Measurements from ENCODE around the gene BAG2.

The BAG2 gene

GRCh38 chr6:57201718-57202117 lies 29.6 kb downstream of the BAG2 start:
- TF ChIP-seq CTCF (conservative IDR thresholded peaks at IDR 0.05; ENCODE audit: low read length) (no peak), EZH2phosphoT487 (IDR thresholded peaks at IDR 0.05; ENCODE audit: borderline replicate concordance) (no peak)
- Histone ChIP-seq H3K79me2 (ENCODE audit: insufficient read depth, low read length) (peaks cover 3% of the 10 kb centered on the region; the same call in 1 of the 2 replicates), H3K9me2 (replicated peaks; ENCODE audit: low read depth, low read length) (no peaks in the 10 kb centered on the region), H3K4me3 (ENCODE audit: low read length, poor library complexity, severe bottlenecking) (no peak overlapping the region), H3K4me2 (ENCODE audit: low read depth, low read length, poor library complexity, severe bottlenecking) (no peak overlapping the region), H2AFZ (ENCODE audit: low read length) (no peak overlapping the region), H3K9ac (ENCODE audit: low read depth, low read length, poor library complexity, severe bottlenecking) (no peak overlapping the region), H3F3A (ENCODE audit: low read depth) (no peaks in the 10 kb centered on the region), H4K20me1 (ENCODE audit: insufficient read depth, low read length, poor library complexity, severe bottlenecking) (no peaks in the 10 kb centered on the region), H3K27me3 (ENCODE audit: insufficient read depth, low read length, poor library complexity, severe bottlenecking) (no peaks in the 10 kb centered on the region), H3K4me1 (ENCODE audit: insufficient read depth, low read length, poor library complexity, severe bottlenecking) (peaks cover 12% of the 10 kb centered on the region), H3K9me3 (ENCODE audit: insufficient read depth, low read depth, low read length) (no peaks in the 10 kb centered on the region), H3K36me3 (ENCODE audit: insufficient read depth, low read length) (peaks cover 5% of the 10 kb centered on the region; the same call in 1 of the 2 replicates)

- H3K4me1 ChIP-seq (ENCODE audit: insufficient read depth, low read length, poor library complexity, severe bottlenecking) = peaks cover 17% of the 10 kb centered on the region
- TF ChIP-seq CTCF (conservative IDR thresholded peaks at IDR 0.05; ENCODE audit: low read length) = no peak
- no peak for TF ChIP-seq EZH2phosphoT487 (IDR thresholded peaks at IDR 0.05; ENCODE audit: borderline replicate concordance)
- no peak overlapping the region for H3K9ac ChIP-seq (ENCODE audit: low read depth, low read length, poor library complexity, severe bottlenecking)
- H2AFZ ChIP-seq (ENCODE audit: low read length) = no peak overlapping the region
- H3F3A ChIP-seq (ENCODE audit: low read depth) = no peaks in the 10 kb centered on the region
- no peaks in the 10 kb centered on the region for H3K27me3 ChIP-seq (ENCODE audit: insufficient read depth, low read length, poor library complexity, severe bottlenecking)
- no peaks in the 10 kb centered on the region for H4K20me1 ChIP-seq (ENCODE audit: insufficient read depth, low read length, poor library complexity, severe bottlenecking)
- no peaks in the 10 kb centered on the region for H3K9me3 ChIP-seq (ENCODE audit: insufficient read depth, low read depth, low read length)
- peaks cover 5% of the 10 kb centered on the region; the same call in 1 of the 2 replicates for H3K36me3 ChIP-seq (ENCODE audit: insufficient read depth, low read length)
- no peaks in the 10 kb centered on the region for H3K9me2 ChIP-seq (replicated peaks; ENCODE audit: low read depth, low read length)
- H3K4me3 ChIP-seq (ENCODE audit: low read length, poor library complexity, severe bottlenecking) = no peak overlapping the region
- H3K79me2 ChIP-seq (ENCODE audit: insufficient read depth, low read length) = peaks cover 11% of the 10 kb centered on the region; the same call in 1 of the 2 replicates
- H3K4me2 ChIP-seq (ENCODE audit: low read depth, low read length, poor library complexity, severe bottlenecking) = no peak overlapping the region
Observed at GRCh38 chr6:57205550-57206328, 33.6 kb downstream of the BAG2 start.

- no peaks in the 10 kb centered on the region for H3K9me2 ChIP-seq (replicated peaks; ENCODE audit: low read depth, low read length)
- H3K79me2 ChIP-seq (ENCODE audit: insufficient read depth, low read length) = peaks cover 16% of the 10 kb centered on the region; the same call in 1 of the 2 replicates
- no peak overlapping the region for H3K4me2 ChIP-seq (ENCODE audit: low read depth, low read length, poor library complexity, severe bottlenecking)
- H3K4me3 ChIP-seq (ENCODE audit: low read length, poor library complexity, severe bottlenecking) = no peak overlapping the region
- H3K4me1 ChIP-seq (ENCODE audit: insufficient read depth, low read length, poor library complexity, severe bottlenecking) = peaks cover 17% of the 10 kb centered on the region
- no peak for TF ChIP-seq CTCF (conservative IDR thresholded peaks at IDR 0.05; ENCODE audit: low read length)
- TF ChIP-seq EZH2phosphoT487 (IDR thresholded peaks at IDR 0.05; ENCODE audit: borderline replicate concordance) = no peak
- H3F3A ChIP-seq (ENCODE audit: low read depth) = no peaks in the 10 kb centered on the region
- peaks cover 5% of the 10 kb centered on the region; the same call in 1 of the 2 replicates for H3K36me3 ChIP-seq (ENCODE audit: insufficient read depth, low read length)
- no peak overlapping the region for H2AFZ ChIP-seq (ENCODE audit: low read length)
- H4K20me1 ChIP-seq (ENCODE audit: insufficient read depth, low read length, poor library complexity, severe bottlenecking) = no peaks in the 10 kb centered on the region
- H3K27me3 ChIP-seq (ENCODE audit: insufficient read depth, low read length, poor library complexity, severe bottlenecking) = no peaks in the 10 kb centered on the region
- no peaks in the 10 kb centered on the region for H3K9me3 ChIP-seq (ENCODE audit: insufficient read depth, low read depth, low read length)
- no peak overlapping the region for H3K9ac ChIP-seq (ENCODE audit: low read depth, low read length, poor library complexity, severe bottlenecking)
Observed at GRCh38 chr6:57207141-57207540, 35.0 kb downstream of the BAG2 start.
